NOMO-1 treated with DMSO at 0.1 percent for 48 hours (cell line): ENCODE data around the gene DUSP8.

ENCODE experiments used
- DNase-seq: peaks from one replicate; lab custom pipeline; 2025; ENCODE audit not compliant: unreplicated experiment; lab: John Stamatoyannopoulos, UW

Gene DUSP8

DNA sequence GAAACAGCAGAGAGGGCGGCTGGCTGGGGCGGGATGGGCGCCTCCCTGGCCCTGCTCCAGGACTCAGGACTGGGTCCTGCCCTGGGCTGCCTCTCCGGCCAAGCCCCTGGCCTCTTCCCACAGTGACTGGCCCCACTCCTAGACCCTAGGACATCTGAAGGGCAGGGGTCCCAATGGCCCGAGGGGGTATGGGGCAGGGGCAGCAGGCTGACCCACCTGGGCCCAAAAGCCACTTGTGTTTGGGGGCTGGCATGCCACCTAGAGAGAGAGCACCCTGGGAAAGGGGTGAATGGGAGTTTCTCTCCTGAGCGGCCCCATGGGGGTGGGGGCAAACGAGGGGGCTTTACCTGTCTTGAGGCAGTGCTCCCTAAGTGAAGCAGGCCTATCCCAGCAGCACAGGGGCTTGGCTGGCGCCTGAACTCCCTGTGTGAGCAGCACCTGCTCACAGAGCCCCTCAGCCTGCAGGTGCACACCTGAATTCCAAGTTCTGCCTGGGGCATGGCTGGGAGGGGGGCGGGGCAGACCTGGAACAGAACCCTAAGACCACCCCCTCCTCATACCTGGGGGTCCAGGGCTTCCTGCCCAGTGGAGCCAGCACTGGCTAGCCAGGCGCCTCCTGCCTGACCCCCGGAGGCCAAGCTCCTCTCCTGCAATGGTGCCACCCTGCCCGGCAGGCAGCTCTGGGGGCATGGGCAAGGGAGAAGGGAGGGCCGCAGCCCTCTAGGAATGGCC is 16.9 kb downstream of the DUSP8 start:
- no peak for DNase-seq

DNA sequence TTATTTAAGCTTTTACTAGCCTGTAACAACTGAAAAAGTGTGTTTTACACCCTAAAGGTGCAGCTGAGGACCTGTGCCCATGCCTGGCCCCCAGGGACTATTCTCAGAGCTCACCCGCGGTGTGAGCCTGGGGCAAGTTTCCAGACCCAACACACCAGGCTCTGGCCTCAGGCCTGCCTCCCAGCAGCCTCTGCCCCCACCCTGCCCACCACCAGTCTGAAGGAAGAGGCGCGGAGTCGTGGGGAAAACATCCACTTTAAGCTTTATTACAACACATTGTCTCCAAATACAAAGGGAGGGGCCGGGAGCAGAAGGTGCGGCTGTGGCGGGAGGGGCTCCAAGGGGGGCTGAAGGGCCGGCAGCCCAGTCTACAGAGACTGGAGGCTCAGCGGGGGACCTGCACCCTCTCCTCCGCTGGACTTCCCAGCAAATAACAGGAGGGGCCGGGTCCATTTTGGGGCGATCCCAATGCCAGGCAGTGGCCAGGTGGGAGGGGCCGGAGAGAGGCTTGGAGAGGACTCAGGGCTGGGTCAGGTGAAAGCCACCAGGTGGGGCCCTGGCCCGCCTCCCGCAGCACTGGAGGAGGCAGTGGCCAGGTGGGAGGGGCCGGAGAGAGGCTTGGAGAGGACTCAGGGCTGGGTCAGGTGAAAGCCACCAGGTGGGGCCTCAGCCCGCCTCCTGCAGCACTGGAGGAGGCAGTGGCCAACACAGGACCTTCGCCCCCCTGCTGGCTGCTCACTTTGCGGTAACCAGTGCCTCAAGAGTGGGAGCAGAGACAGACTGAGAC is 18.1 kb downstream of the DUSP8 start:
- DNase-seq, result no peak

DNA sequence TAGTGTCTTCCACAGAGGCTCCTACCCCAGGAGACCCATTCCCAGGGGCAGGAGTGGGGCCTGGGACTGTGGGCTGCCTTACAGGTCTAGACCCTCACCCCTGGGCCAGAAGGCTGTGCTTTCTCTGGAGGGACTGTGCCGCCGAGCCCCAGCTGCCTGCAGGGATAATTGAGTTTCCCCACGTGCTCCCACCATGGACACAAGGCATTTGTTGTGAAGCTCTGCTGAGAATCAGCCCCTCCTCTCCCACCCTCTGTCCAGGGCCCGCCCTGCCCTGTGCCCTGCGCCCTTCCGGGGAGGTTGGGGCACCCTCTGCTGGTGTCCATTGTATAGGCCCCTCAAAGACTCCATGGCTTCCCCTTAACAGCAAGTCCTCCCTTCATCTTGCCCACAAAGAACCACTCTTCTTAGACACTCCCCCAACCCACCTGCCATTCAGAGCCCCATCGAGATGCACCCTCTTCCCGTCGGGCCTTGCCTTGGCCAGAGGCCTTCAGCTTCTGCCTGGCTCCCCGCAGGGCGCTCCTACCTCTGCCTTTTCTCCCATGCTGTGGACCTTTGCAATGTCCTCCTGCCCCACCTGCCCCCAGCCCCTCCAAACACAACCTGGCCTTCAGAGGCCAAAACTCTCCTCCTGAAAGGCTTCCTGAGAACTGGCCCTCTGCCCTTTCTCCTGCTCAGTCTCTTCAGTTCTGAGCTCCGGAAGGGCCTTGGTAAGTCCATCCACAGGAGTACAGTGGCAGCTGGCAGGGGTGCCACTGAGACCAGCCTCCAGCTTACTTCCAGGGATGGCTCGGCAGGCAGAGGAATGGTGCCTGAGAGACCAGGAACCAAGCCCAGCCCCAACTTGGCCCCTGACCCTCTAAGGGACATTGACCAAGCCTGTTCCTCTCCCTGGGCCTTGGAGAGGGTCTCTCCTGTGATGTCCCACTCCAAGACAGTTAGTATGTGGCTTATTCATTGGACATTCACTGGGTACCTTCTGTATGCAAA is 22.4 kb downstream of the DUSP8 start:
- DNase-seq, result no peak

DNA sequence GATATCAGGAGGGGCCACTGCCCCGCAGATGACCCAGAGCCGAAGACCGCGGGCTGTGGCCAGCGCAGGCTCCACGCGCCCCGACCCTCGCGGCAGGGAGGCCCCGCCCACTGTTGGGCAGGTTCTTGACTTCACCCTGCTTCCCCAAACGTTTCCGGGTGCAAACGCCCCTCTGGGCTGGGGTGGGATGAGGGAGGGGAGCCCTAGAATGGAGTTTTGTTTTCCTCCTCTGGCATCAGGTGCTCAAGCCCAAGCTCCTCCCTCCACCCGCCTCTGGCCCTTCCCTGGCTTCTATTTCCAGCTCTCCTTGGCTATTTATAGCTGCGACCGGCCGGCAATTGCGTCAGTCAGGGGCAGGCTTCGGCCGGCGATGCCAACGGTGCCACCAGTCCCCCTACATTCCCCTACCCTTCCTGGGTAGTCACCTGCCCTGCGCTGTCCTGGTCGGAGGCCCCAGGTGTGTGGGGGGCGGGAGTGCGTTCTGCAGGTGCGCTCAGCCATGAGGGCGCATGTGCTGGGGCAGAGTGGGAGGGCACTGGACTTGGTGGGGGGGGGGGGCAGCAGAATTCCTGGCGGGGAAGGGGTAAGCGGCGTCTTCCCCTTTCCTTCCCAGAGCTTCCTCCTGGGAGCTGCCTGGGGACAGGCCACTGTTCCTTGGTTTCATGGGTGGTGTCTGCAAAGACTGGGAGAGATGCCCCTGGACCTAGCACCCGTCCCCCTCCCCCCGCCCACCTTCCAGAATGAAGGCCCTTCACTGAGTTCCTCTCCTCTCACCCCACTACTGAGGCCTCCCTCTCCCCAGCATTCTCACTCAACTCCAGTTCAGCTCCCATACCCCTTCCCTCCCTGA is 23.6 kb downstream of the DUSP8 start:
- DNase-seq, result peak; percentile 16

DNA sequence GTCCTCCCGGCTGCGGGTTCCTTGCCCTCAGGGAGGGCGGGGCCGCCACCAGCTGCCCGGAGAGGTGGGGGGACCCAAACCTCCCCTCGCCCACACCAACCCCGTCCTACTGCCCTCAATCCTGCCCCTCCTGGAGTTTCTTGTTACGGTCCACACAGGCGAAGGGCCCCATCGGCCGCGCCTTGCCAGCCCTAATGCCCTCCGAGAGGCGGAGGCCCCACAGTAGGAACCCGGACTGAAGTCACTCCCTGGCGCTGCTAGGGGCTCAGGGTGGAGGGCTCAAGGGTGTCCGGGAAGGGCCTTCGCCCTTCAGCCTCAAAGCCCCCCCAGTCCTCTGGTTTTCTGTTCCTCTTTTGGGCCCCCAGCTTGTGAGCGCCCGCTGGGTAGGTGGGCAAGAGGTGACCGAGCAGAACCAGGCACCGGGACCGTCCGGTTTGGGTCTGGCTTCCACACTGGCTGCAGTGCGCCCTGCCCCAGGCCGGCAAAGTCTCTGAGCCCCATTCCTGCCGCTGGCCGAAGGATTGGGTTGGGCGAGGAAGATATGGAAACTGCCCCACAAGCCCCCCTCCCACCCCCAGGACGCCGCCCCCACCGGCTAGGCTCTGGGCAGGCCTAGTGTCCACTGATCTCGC is 24.5 kb downstream of the DUSP8 start:
- DNase-seq, result no peak

DNA sequence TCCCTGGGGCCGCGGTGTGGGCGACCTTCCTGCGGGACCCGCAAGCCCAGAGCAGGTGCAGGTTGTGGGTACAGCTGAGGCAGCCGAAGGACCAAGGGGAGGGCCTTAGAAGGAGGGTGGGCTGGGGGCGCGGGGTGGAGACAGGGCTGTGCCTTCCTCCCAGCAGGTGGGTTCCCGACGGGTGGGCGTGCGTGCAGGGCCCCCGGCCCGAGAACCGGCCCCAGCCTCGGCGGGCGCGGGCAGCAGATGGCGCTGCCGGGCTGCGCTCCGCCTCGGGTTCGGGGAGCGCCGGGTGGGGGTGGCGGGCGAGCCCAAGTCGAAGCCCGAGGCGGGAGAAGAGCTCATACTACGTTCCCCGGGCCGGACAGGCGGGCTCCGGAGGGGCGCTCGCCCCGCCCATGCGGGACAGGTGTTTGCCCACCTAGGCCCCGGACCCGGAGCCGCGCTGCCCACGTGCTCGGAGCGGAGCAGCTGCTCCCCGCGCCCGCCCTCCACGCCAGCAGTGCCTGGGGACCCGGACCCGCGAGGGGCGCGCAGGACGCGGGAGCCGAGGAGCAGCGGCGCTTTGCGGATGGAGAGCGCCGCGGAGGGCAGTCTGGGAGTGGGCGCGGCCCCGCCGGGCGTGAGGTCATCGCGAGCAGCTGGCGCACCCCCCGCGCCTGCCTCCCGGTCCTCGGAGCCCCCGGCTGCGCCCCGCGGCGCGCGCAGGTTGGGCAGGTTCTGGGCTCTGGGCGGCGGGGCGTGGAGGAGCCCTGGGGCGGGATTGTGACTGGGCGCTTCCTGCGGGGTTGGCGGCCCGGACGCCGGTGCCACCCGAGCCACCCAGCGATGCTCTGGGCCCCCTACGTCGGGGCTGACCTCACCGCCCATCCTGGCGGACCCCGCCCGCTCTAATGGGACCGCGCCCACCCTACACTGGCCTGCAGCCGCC is 25.3 kb downstream of the DUSP8 start:
- DNase-seq, result peak; percentile 21

DNA sequence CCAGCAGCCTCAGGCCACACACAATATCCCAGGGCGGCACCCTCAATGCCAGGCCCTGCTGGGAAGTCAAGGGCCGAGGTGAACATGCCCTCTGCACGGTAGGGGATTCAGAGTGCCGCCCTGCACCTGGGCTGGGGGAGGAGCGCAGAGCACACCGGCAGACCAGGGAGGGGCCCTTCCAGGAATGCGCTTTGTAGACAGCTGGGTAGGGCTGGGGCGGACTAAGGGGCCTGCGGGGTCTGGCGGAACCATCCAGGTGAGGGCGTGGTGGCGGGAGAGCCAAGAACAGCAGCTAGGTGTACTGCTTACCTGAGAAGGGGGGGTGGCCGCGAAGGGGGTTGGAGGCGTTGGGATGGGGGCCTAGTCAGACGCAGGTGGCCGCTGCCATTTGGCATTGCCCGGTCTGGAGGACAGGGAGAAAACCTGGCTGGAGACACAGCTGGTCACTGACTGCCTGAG is 26.0 kb downstream of the DUSP8 start:
- no peak for DNase-seq

DNA sequence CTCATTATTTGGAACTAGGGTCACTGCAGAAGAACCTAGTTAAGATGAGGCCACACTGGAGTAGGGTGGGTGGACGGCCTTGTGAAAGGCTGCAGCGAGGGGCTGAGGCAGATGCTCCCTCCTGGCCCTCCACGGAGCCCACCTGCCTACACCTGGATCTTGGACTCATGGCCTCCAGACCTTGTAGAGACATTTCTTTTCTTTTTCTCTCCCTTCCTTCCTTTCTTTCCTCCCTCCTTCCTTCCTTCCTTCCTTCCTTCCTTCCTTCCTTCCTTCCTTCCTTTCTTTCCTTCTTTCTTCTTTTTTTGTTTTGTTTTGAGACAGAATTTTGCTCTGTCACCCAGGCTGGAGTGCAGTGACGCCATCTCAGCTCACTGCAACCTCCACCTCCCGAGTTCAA is 26.6 kb downstream of the DUSP8 start:
- no peak for DNase-seq

DNA sequence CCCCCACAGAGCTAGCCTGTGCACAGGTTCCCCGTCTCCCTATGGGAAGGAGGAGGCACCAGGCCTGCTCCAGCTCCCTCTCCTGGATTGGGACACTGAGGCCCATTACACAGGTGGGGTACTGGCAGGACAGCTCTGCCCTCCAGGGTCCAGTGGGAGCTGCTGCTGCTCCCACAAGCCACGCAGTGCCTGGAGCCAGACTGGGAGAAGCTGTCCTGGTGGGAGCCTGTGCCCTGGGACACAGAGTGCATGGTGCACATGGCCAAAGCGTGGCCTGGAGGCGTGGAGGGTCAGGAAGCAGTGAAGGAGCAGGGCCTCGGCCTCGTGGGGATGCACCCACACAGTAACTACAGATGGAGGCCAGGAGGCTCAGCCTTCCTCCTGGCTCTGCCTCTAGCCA is 27.5 kb downstream of the DUSP8 start:
- DNase-seq, result no peak

DNA sequence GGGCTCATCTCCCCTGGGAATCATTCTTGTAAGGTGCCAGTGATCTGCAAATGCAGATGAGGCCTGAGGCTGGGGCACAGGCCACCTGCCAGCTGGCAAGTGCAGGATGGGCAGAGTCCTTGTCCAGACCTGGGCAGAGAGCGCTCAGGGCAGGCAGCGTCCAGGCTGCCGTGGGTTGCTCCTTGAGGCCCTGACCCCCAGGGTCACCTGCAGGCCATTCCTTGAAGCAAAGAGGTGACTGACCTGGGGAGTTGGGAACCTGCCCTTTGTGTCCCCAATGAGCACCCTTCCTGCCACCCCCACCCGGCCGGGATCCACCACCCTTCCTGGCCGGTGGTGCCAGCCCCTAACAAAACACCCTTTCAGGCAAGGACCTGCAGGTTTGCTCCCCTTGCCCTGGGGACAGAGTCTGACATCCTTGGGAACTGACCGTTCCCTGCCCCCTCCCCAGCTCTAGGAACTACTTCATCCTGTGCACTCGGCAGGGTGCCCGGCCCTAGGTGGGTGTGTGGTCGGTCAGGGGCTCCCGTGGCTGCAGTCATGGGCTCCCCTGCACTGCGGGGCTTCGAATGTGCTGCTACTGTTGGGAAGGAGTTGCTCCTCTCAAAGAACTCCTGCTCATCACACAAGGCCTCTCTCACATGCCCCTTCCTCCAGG is 28.3 kb downstream of the DUSP8 start:
- DNase-seq, result no peak

DNA sequence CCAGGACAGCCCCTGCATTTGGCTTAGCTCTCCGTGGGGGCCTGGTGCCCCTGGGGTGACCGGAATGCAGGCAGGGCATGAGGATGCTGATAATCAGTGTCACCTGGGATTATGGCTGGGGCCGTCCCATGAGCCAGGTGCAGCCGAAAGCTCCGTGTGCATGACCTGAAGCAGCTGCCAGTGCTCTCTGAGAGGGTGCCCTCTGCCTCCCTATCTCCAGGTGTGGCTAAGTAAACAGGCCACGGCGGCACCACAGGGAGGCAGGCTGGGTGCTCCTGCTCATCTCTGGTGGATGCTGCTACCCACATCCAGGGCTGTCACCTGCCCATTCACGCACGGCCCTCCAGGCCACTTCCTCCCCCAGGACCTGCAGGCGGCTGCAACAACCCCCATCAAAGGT is 29.8 kb downstream of the DUSP8 start:
- DNase-seq, result no peak

DNA sequence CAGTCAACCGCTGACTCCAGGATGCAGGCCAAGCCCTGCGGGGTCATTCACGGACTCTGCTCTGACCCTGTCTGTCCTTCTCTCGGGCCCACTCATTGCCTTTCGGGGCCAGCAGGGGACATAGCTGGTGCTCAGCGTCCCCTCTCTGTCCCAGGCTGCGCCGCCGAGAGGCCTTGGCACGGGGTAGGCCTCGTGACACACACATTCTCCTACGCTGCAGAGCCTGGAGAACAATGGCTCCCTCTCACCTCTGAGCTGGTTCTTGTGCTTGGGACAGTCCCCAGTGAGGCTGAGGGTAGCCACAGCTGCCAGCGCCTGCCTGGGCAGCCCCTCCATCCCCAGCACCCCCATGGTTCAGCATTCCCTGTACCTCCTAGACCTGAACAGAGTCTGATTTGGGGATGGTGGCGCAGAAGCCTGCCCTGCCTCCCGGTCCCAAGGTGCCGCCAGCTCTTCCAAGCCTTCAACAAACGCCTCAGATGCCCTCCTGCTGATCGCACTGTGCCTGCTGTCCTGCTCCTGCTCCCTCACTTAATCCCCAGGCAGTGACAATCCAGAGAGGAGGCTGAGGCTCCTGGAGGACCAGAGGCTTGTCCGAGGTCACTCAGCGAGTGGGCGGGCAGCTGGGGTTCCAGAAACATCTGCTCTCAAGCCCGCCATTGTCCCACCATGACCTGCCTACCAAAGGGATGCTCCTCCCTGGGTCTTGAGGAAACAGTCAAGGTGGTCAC is 30.4 kb downstream of the DUSP8 start:
- no peak for DNase-seq

DNA sequence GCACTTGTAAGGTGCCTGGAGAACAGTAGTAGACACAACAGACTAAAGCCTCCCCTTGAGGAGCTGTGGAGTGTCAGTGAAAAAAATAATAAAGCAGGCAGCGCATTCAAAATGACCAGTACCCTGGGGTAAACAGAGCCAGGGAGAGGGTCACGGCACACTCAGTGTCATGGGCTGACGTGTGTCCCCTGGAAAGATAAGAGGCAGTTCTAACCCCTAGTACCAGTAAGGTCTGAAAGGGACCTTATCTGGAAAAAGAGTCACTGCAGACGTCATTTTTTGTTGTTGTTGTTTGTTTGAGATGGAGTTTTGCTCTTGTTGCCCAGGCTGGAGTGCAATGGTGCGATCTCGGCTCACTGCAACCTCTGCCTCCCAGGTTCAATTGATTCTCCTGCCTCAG is 32.0 kb downstream of the DUSP8 start:
- no peak for DNase-seq

DNA sequence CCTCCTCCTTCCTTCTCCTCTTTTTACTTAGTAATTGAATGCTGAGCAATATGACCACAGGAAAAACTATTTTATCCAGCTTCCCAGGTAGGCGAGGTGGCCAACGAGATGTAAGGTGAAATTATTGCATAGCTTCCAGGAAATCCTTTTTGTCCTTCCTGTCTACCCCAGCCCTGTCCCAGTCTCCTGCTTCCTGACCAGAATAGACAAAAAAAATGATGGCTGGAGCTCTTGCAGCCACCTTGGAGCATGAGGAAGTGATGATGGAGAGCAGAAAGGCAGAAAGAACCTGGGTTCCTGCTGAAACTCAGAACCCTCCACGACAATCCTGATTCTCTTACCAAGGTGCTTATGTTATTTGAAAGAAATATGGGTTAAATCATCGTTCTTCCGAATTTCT is 33.9 kb downstream of the DUSP8 start:
- DNase-seq, result no peak

DNA sequence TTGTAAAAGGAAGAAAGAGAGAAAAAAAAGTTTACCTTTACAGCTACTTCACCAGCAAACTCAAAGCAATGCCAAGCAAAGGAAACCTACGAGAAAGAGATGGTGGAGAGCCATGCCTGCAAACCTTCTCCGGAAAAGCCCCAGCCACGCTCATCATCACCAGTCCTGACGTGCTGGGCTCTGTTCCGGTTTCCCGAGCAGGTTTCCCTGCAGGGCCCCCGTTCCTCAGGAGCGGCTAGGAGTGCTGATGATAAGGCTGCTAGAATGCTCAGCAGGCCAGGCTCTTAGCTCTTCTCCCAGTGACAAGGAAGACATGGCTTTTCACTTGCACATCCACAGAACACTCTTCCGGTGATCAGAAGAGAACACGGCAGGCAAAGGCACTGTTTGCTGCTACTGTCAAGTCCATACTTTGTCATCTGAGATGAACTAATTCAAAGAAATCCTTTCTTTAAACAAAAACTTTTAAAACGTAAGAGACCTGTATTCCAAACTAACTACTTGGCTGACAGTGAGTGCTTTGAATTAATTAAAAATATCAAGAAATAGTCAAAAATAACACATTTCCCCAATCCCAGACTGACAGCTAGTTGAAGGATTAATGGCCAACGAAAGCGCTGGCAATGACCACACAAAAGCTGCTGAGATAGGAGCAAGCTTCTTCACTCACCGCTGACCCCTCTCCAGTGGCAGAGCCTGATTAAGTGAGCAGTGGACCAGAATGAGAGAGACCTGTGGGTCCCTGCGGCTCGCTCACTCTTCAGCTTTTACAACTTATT is 35.8 kb downstream of the DUSP8 start:
- DNase-seq, result no peak

DNA sequence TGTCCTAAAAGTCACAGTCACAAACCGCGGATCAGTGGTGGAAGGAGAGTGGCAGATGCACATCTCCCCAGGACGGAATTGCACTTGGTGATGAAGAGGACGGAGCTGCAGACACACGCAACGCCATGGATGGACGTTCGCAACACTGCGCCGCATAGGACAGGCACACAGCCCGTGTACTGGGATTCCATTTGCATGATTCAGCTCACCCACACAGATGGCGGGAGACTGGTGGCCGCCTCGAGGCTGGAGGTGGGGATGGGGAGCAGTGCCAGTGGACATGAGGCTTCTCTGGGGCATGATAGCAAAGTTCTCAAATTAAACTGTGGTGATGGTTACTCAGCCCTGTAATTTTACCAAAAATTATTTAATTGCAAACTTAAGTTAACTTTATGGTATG is 37.4 kb downstream of the DUSP8 start:
- no peak for DNase-seq

DNA sequence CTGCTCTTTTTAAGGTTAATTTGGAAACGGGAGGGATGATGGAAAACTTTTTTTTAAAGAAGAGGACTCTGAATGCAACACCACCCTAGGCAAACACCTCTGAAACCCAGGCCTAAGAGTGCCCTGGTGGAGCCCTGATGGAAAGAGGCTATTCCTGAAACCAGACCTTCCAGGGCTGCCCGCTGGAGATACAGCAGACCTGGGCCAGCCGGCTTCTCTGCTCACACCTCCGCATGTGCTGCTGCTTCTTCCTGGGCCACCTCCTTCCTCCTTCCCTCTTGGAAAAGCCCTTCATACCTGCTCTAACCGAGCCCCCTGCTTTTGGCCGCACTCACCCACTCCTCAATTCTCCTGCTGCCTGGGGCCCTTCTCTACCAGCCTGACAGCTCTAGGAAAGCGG is 37.9 kb downstream of the DUSP8 start:
- DNase-seq, result no peak
